ENCODE data around the gene ABTB1.

GRCh38 chr3:127708837-127709236 lies 36.1 kb downstream of the ABTB1 start:
- TF ChIP-seq, protein P1, sequence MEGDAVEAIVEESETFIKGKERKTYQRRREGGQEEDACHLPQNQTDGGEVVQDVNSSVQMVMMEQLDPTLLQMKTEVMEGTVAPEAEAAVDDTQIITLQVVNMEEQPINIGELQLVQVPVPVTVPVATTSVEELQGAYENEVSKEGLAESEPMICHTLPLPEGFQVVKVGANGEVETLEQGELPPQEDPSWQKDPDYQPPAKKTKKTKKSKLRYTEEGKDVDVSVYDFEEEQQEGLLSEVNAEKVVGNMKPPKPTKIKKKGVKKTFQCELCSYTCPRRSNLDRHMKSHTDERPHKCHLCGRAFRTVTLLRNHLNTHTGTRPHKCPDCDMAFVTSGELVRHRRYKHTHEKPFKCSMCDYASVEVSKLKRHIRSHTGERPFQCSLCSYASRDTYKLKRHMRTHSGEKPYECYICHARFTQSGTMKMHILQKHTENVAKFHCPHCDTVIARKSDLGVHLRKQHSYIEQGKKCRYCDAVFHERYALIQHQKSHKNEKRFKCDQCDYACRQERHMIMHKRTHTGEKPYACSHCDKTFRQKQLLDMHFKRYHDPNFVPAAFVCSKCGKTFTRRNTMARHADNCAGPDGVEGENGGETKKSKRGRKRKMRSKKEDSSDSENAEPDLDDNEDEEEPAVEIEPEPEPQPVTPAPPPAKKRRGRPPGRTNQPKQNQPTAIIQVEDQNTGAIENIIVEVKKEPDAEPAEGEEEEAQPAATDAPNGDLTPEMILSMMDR (IDR thresholded peaks at IDR 0.05): no peak
- TF ChIP-seq EZH2 (IDR thresholded peaks at IDR 0.05; ENCODE audit: borderline replicate concordance, insufficient read depth, low read depth, low read length, poor library complexity, severe bottlenecking): no peak
